Activated effector memory CD4-positive, alpha-beta T cell treated with anti-CD3 and anti-CD28 coated beads, Interleukin-2, amount 50 U/mL, for 16 hours (primary cell): ENCODE measurements around the gene ISLR2.
"Not testable (repeated sequence)": the region's sequence is repeated elsewhere in the genome, so short reads cannot be mapped to it uniquely, and the experiment has no call there.

ENCODE experiments used
- DNase-seq: peaks from one replicate; pipeline ENCODE4 v3.0.0-alpha.2; 2020

Gene ISLR2

DNA sequence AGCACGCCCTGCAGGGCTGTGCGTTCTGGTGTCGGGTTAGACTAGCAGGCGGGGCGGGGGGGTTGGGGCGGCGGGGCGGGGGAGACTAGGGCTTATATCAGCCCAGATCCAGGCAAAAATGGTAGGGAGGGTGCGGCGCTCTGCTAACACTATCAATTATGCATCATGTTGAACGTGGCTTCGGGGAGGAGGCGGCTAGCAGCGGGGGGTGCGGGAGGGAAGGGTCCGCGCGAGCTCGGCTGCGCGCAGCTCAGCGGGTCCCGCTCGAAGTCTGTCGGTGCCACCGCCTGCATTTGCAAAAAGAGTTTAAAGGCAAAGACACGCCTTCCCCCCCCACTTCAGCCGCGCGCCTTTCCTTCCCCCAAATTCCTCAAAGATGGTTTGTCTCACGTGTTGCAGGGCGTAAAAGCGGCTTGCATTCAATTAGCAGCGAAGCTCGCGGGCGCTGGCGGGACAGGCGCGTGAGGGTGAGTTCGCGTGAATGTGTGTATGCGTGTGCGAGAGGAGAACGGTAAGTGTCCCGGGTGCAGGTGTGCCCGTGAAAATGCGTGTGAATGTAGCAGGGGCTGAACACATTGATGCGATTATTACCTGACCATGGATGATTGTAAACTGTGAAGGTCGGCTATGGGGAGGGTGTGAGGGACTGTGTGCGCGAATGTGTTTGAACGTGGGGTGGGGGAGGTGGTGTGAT lies at the start of gene ISLR2:
TSS of gene ISLR2 (plus strand) at position 432 of the 694 bp plus-strand sequence. CDS start 2,169 bp downstream, outside the sequence.
- no peak for DNase-seq

DNA sequence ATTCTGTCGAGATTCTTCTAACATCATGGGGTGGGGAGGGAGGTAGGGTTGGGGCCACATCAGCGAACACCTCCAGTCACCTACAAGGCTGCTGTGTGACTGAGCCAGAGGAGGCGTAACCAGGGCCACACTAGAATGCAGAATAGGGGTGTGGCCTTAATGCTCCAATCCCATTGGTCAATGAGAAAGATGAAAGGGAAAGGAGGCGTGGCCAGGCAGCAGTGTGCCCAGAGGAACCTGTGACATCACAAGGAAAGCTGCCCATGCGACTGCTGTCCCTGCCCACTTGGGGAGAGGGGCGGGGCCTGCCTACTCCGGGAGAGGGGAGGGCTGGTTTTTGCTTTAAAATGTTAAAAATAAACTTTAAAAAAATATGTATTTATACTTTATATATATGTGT lies 47.9 kb upstream of the ISLR2 start, which contains the start of gene GOLGA6A:
TSS of gene GOLGA6A (minus strand) at position 101 of the 400 bp plus-strand sequence. CDS start at position 60, 41 bp downstream.
- DNase-seq = not testable (repeated sequence)

GRCh38 chr15:74094567-74094966 lies 35.8 kb upstream of the ISLR2 start:
- not testable (repeated sequence) for DNase-seq

DNA sequence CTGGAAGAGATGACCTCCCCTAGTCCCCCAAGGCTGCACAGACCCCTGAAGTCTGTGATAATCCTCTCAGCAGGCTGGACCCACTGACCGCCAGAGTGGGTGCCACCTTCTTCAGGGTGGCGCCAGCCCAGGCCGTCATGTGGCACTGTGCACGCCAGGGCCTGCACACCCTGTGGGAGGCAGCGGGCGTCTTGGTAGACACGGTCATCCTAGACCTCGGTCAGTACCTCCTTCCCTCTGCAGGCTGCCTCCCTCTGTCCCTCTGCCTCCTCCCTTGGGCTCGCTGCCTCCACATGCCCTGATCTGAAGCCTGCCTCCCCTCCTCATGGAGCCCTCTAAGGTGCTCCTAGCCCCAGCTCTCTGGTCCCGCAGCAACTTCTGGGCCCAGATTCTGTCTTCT lies 34.8 kb upstream of the ISLR2 start:
- not testable (repeated sequence) for DNase-seq

GRCh38 chr15:74096753-74097474 lies 33.5 kb upstream of the ISLR2 start:
- DNase-seq = not testable (repeated sequence)

- peak; percentile 87 for DNase-seq
These were observed 30.2 kb upstream of the ISLR2 start for GRCh38 chr15:74099963-74100733.

- no peak for DNase-seq
These were observed 22.3 kb upstream of the ISLR2 start for GRCh38 chr15:74108111-74108510.

DNA sequence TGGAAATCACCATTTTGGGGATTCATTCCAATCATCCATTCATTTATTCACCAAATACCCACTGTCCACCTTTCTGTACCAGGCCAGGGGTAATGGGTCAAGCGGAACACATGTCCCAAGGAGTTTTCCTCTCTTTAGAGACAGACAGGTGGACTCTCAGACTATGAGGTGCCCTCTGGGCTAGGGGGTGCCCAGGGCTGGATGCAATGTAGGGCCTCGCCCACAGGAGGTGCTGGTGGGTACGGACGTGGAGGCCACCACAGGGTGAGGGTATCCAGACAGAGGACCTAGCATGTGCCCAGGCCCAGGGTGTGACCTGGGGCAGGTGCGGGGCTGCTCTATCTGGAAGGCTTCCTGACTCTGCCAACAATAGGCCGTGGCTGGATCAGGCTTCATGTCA lies 21.8 kb upstream of the ISLR2 start:
- DNase-seq = not testable (repeated sequence)

DNA sequence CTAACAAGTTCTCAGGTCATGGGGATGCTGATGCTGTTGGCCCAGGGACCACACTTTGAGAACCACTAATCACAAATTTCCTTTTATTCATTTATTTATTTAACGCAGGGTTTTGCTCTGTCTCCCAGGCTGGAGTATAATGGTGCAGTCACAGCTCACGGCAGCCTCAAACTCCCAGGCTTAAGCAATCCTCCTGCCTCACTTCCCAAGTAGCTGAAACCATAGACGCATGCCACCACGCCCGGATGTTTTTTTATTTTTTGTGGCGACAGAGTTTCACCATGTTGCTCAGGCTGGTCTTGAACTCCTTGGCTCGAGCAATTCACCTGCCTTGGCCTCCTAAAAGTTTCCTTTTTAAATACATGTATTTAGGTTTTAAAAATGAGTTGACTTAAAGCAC lies 20.7 kb upstream of the ISLR2 start:
- DNase-seq = no peak

GRCh38 chr15:74120426-74120825 lies 10.0 kb upstream of the ISLR2 start:
- no peak for DNase-seq

DNA sequence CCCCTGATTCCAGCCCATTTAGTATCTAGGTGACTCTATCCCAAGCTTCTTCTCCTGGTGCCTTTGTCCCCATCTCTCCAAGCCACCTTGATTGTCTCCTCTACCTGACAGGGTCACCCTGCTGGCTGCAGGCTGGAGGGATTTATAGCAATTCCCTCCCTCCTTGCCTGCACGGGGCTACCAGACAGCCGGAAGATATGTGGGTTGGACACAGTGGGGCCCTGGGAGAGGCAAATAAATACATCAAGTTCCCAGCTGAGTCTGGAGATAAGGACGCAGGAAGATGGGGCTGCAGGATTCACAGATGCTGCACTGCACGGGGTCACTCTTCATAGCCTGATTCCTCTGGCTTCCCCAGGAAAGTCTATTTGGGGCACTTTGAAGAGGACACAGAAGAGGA lies 9.3 kb upstream of the ISLR2 start:
- DNase-seq = no peak

GRCh38 chr15:74121858-74122257 lies 8.5 kb upstream of the ISLR2 start:
- DNase-seq = no peak

DNA sequence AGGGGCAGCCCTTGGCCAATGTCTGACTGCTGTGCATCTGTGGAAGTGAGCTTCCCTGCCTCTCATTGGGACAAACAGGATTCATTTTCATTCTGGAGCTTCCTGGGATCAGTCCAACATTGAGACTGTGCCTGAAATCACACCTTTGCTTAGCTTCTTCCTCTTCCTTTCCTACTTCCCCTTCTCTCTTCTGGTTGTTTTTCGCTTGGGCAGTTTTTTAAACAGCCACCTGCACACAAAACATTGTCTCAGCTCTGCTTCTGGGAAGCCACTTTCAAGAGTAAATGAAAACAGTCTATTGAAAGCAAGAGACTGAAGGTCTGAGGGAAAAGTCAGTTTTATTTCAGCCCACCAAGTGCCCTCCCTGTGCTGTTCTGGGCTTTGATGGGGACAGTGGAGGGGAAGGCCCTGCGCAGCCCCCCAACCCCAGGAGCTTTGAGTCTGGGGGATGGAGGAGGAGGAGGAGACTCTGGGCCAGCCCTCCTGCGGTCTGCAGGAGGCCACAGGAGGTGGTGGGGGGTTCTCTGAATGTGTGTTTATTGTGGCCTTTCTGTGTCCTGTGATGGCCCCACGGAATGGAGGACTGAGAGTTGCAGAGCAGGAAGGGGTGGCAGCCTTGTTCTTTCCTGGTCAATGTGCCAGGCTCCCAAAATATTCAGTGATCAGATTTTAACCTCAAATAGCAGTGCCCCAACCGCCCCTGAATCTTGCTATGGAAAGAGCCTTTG lies 7.8 kb upstream of the ISLR2 start:
- DNase-seq = no peak

GRCh38 chr15:74123131-74123429 lies 7.3 kb upstream of the ISLR2 start:
- DNase-seq = no peak

- DNase-seq = no peak
These were observed 6.7 kb upstream of the ISLR2 start for GRCh38 chr15:74123658-74124057.

GRCh38 chr15:74124196-74124595 lies 6.2 kb upstream of the ISLR2 start:
- DNase-seq = no peak

DNA sequence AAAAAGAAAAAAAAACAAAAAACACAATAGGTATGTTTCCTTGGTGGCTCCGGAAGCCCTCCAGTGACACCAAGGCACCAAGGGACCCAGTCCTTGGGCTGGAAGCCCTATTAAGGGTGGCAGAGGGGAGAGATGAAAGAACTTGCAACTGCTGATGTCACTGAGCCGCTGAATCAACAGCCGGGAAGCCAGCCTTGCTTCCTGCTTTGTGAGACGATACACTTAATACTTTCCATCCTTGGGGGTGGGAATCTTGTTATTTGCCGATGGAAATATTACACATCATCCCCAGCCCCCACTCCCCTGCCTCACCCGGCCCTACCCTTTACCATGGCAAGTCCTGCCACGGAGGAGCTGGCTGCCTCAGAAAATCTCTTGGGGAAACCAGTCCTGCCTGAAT lies 5.6 kb upstream of the ISLR2 start:
- no peak for DNase-seq

DNA sequence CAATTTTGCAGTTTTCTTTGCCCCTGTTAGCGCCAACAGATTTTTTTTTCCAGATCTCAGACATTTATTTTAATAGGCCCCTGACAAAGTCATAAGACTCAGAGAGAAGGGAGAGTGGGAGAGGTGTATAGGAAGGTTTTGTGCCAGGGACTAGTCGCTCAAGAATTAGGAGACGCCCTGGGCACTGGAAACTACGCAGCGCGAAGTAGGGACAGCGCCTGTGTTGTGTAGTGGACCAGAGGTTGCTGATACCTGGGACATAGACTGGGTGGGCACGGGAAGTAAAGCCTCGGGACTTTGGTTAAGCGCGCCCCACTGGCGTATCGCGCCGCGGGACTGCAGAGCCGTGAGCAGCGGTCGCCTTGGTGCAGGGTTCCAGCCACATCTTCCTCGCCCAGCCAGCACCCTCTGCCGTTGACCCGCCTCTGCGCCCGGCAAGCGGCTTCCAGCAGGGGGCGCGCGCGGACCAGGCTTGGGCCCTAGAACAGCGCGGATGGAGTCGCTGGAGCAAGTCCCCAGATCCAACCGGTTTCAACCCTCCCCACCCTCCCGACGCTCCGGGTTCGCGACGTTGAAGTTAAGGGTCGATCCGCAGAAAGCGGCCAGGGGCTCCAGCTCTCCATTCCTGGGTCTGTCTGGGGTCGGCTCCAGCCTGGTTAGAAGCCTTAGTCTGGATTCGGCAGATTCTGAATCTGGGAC lies 3.0 kb upstream of the ISLR2 start:
- peak; percentile 93 for DNase-seq

- DNase-seq = no peak
These were observed 2.2 kb upstream of the ISLR2 start for GRCh38 chr15:74127954-74128784.

- no peak for DNase-seq
These were observed 1.4 kb upstream of the ISLR2 start for GRCh38 chr15:74128785-74129585.
